ENCODE measurements around the gene MYRIP. TPM values are rescaled to one million over a fixed set of nuclear protein-coding genes. Genes with fewer than 3 reads are reported as not detected.

MYRIP gene
- total RNA-seq, 1 experiment from 2014 or later, result 1.6 TPM

- TF ChIP-seq USF2 (CRISPR knock-in tag; IDR thresholded peaks at IDR 0.05) (no peak), ZNF121 (CRISPR knock-in tag; IDR thresholded peaks at IDR 0.05) (no peak)
- TF ChIP-seq, protein P1, sequence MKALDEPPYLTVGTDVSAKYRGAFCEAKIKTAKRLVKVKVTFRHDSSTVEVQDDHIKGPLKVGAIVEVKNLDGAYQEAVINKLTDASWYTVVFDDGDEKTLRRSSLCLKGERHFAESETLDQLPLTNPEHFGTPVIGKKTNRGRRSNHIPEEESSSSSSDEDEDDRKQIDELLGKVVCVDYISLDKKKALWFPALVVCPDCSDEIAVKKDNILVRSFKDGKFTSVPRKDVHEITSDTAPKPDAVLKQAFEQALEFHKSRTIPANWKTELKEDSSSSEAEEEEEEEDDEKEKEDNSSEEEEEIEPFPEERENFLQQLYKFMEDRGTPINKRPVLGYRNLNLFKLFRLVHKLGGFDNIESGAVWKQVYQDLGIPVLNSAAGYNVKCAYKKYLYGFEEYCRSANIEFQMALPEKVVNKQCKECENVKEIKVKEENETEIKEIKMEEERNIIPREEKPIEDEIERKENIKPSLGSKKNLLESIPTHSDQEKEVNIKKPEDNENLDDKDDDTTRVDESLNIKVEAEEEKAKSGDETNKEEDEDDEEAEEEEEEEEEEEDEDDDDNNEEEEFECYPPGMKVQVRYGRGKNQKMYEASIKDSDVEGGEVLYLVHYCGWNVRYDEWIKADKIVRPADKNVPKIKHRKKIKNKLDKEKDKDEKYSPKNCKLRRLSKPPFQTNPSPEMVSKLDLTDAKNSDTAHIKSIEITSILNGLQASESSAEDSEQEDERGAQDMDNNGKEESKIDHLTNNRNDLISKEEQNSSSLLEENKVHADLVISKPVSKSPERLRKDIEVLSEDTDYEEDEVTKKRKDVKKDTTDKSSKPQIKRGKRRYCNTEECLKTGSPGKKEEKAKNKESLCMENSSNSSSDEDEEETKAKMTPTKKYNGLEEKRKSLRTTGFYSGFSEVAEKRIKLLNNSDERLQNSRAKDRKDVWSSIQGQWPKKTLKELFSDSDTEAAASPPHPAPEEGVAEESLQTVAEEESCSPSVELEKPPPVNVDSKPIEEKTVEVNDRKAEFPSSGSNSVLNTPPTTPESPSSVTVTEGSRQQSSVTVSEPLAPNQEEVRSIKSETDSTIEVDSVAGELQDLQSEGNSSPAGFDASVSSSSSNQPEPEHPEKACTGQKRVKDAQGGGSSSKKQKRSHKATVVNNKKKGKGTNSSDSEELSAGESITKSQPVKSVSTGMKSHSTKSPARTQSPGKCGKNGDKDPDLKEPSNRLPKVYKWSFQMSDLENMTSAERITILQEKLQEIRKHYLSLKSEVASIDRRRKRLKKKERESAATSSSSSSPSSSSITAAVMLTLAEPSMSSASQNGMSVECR (CRISPR knock-in tag; IDR thresholded peaks at IDR 0.05; ENCODE audit: borderline replicate concordance), result no peak
Observed at GRCh38 chr3:40307176-40307575, 497.8 kb downstream of the MYRIP start (continued).

- Mint-ChIP-seq H3K36me3 (peaks cover 33% of the 10 kb centered on the region), H3K27ac (peak overlapping the region; percentile 89), H3K4me3 (peak overlapping the region; percentile 97), H3K4me1 (peaks cover 18% of the 10 kb centered on the region), H3K27me3 (ENCODE audit: low read depth) (no peaks in the 10 kb centered on the region), H3K9me3 (no peaks in the 10 kb centered on the region)
- no peak for TF ChIP-seq NFYB (CRISPR knock-in tag; conservative IDR thresholded peaks at IDR 0.05; ENCODE audit: low read depth)
- TF ChIP-seq, protein P2, sequence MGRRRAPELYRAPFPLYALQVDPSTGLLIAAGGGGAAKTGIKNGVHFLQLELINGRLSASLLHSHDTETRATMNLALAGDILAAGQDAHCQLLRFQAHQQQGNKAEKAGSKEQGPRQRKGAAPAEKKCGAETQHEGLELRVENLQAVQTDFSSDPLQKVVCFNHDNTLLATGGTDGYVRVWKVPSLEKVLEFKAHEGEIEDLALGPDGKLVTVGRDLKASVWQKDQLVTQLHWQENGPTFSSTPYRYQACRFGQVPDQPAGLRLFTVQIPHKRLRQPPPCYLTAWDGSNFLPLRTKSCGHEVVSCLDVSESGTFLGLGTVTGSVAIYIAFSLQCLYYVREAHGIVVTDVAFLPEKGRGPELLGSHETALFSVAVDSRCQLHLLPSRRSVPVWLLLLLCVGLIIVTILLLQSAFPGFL (CRISPR knock-in tag; IDR thresholded peaks at IDR 0.05; ENCODE audit: borderline replicate concordance), result no peak
- peak; percentile 2; the same call in 1 of the 2 replicates for TF ChIP-seq CREM (CRISPR knock-in tag; IDR thresholded peaks at IDR 0.05)
- TF ChIP-seq, protein P3, sequence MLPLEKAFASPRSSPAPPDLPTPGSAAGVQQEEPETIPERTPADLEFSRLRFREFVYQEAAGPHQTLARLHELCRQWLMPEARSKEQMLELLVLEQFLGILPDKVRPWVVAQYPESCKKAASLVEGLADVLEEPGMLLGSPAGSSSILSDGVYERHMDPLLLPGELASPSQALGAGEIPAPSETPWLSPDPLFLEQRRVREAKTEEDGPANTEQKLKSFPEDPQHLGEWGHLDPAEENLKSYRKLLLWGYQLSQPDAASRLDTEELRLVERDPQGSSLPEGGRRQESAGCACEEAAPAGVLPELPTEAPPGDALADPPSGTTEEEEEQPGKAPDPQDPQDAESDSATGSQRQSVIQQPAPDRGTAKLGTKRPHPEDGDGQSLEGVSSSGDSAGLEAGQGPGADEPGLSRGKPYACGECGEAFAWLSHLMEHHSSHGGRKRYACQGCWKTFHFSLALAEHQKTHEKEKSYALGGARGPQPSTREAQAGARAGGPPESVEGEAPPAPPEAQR (CRISPR knock-in tag; IDR thresholded peaks at IDR 0.05), result no peak
- TF ChIP-seq SMAD3 (CRISPR knock-in tag; IDR thresholded peaks at IDR 0.05; ENCODE audit: borderline replicate concordance), result peak; percentile 84; the same call in 1 of the 2 replicates
- no peak for TF ChIP-seq CDX4 (CRISPR knock-in tag; IDR thresholded peaks at IDR 0.05; ENCODE audit: borderline replicate concordance)
- TF ChIP-seq ZNF121 (CRISPR knock-in tag; IDR thresholded peaks at IDR 0.05), result no peak
- no peak for TF ChIP-seq E2F5 (CRISPR knock-in tag; IDR thresholded peaks at IDR 0.05)
- TF ChIP-seq TP53 (CRISPR knock-in tag; IDR thresholded peaks at IDR 0.05), result no peak
- 0 out of 2 replicates have a peak, but pooled peaks have one; percentile 25 for TF ChIP-seq ZNF263 (CRISPR knock-in tag; IDR thresholded peaks at IDR 0.05; ENCODE audit: low read depth)
- TF ChIP-seq TEAD4 (CRISPR knock-in tag; IDR thresholded peaks at IDR 0.05), result no peak
- peak; percentile 33 for ATAC-seq
- no peak for DNase-seq (ENCODE audit: low spot score)
- ChIA-PET POLR2A (interaction anchor here (0.6 to 1.9 kb wide), 7 partner anchors 18 to 144 kb away, joined by 3 to 6 read pairs (median 3); no protein-coding TSS in a partner anchor), CTCF (interaction anchor here (0.6 to 2.0 kb wide), 44 partner anchors 9 to 862 kb away, joined by 3 to 49 read pairs (median 4); partner anchors contain the start of genes RPL14, ZNF619 and ZNF620)
Observed at GRCh38 chr3:40308725-40309417, 499.5 kb downstream of the MYRIP start.
